HG03045 (cell line): ENCODE data around the gene STXBP6.

Experiments used
- ATAC-seq: cut with Tn5 transposase; IDR thresholded peaks from one replicate; pipeline ENCODE4 v1.9.1; 2021; ENCODE audit warnings: mild to moderate bottlenecking, moderate library complexity; ENCODE audit not compliant: unreplicated experiment

The STXBP6 gene

GRCh38 chr14:25052921-25053320 is 3.0 kb upstream of the STXBP6 start:
- no peak for ATAC-seq

- ATAC-seq, result no peak
Measured at GRCh38 chr14:25052385-25052784, 2.4 kb upstream of the STXBP6 start.

- no peak for ATAC-seq
Measured at GRCh38 chr14:25050269-25051150, 563 bp upstream of the STXBP6 start.

GRCh38 chr14:25049093-25049567 is 817 bp downstream of the STXBP6 start:
- ATAC-seq, result no peak

GRCh38 chr14:25048170-25049016 is 1.6 kb downstream of the STXBP6 start:
- ATAC-seq, result no peak

GRCh38 chr14:25046301-25046943 is 3.5 kb downstream of the STXBP6 start:
- no peak for ATAC-seq

- no peak for ATAC-seq
Measured at GRCh38 chr14:25044106-25044698, 5.7 kb downstream of the STXBP6 start.

GRCh38 chr14:25042362-25043299 is 7.3 kb downstream of the STXBP6 start:
- ATAC-seq, result no peak

GRCh38 chr14:25041898-25042297 is 8.0 kb downstream of the STXBP6 start:
- ATAC-seq, result no peak

GRCh38 chr14:25041484-25041883 is 8.5 kb downstream of the STXBP6 start:
- ATAC-seq, result no peak

GRCh38 chr14:25039933-25040332 is 10.0 kb downstream of the STXBP6 start:
- no peak for ATAC-seq

- ATAC-seq, result no peak
Measured at GRCh38 chr14:25038044-25038668, 11.8 kb downstream of the STXBP6 start.

GRCh38 chr14:25037032-25037431 is 12.9 kb downstream of the STXBP6 start:
- ATAC-seq, result no peak

- no peak for ATAC-seq
Measured at GRCh38 chr14:25034803-25035681, 14.9 kb downstream of the STXBP6 start.

- no peak for ATAC-seq
Measured at GRCh38 chr14:25033358-25033757, 16.6 kb downstream of the STXBP6 start.

GRCh38 chr14:25032092-25032784 is 17.7 kb downstream of the STXBP6 start:
- no peak for ATAC-seq

- ATAC-seq, result no peak
Measured at GRCh38 chr14:25026476-25027137, 23.3 kb downstream of the STXBP6 start.
